Transverse colon (tissue), 4 donors: ENCODE data around the gene ANKRD11. TPM values are rescaled to one million over a fixed set of nuclear protein-coding genes. Genes with fewer than 3 reads are reported as not detected.
"Not testable (repeated sequence)": the region's sequence is repeated elsewhere in the genome, so short reads cannot be mapped to it uniquely, and the experiment has no call there.

Experiments used
- DNase-seq: peaks from one replicate; pipeline ENCODE4 v3.0.0-alpha.2; 2019
- H3K27ac ChIP-seq, 4 donors: fragments of 200-600 bp; sonication (generic); 2 replicates each; pipeline ENCODE4 v1.5.1; 2016 to 2018; ENCODE audit warnings: inconsistent platforms in 4 of 4
- H3K27me3 ChIP-seq: fragments of 200-600 bp; sonication (generic); 2 replicates; pipeline ENCODE4 v1.5.1; 2017; ENCODE audit warnings: inconsistent platforms
- H3K36me3 ChIP-seq, 4 donors: fragments of 200-600 bp; sonication (generic); 2 replicates each; pipeline ENCODE4 v1.5.1; 2017 to 2019; ENCODE audit warnings: inconsistent platforms in 4 of 4
- H3K4me1 ChIP-seq, 4 donors: fragments of 200-600 bp; sonication (generic); 2 replicates each; pipeline ENCODE4 v1.5.1; 2017 to 2020; ENCODE audit warnings: inconsistent platforms in 4 of 4
- H3K4me3 ChIP-seq, 4 donors: fragments of 200-600 bp; sonication (generic); 1 replicate in 1 of 4; 2 replicates in 3 of 4; pipeline versions ENCODE4 v1.5.1 to v1.6.1; 2017 to 2019; ENCODE audit warnings: inconsistent platforms in 4 of 4
- H3K9me3 ChIP-seq, 2 donors: fragments of 200-600 bp; sonication (generic); 2 replicates each; pipeline ENCODE4 v1.5.1; 2017 to 2019; ENCODE audit warnings: inconsistent platforms in 2 of 2
- CTCF ChIP-seq, 5 experiments: fragments of 200-600 bp in 3 of 5; fragments of 450-650 bp in 2 of 5; sonication (generic) in 3 of 5; IDR thresholded peaks; 1 replicate in 2 of 5; 2 replicates in 3 of 5; pipeline ENCODE4 v1.5.1; 2016 to 2017; ENCODE audit warnings: antibody characterized with exemption in 5 of 5, inconsistent platforms in 3 of 5, mild to moderate bottlenecking in 2 of 5, moderate library complexity in 1 of 5
- EP300 ChIP-seq: sonication (generic); formaldehyde crosslinking; IDR thresholded peaks from one replicate; pipeline ENCODE4 v1.6.1; 2017; ENCODE audit warnings: antibody characterized with exemption, low read depth
- POLR2A ChIP-seq: fragments of 450-650 bp; IDR thresholded peaks from one replicate; pipeline ENCODE4 v1.6.1; 2016; ENCODE audit warnings: antibody characterized with exemption, mild to moderate bottlenecking, moderate library complexity
- POLR2AphosphoS5 ChIP-seq, 3 donors: sonication (generic); formaldehyde crosslinking; IDR thresholded peaks; one replicate each; pipeline ENCODE4 v1.6.1; 2016; ENCODE audit warnings: antibody characterized with exemption in 3 of 3
- WGBS, 2 donors: methylation state at CpG; one replicate each; pipeline ENCODE4 v1.1.5; 2018; ENCODE audit warnings: low coverage in 1 of 2; 5-methylcytosine and 5-hydroxymethylcytosine counted together
- in situ Hi-C, 4 donors: fragments of 200-750 bp; cut with MboI; loops; one replicate each; pipeline versions ENCODE4 v1.15.0 to v1.15.1; 2017; ENCODE audit warnings: low sequenced_read_pairs in 3 of 4, low pct_ligation_motif_present in 1 of 4, low pct_unique_long_range_greater_than_20kb in 1 of 4
- intact Hi-C: fragments of 100-400 bp; cut with DNase I; formaldehyde crosslinking; loops from one replicate; pipeline ENCODE4 v1.15.1; 2023; ENCODE audit warnings: low total_unique reads
- total RNA-seq, 4 donors: library from RNA; depleted of rRNA; stranded (reverse); fragments of >200 nt; gene quantifications; one replicate each; pipeline ENCODE4 v1.1.0, GENCODE V29; 2016

Gene ANKRD11
- total RNA-seq, 4 donors from 2014 or later, result 109 to 281 (median 142) TPM

- in situ Hi-C loops, result no loop called here
- TF ChIP-seq POLR2A (no peak), POLR2AphosphoS5 (IDR thresholded peaks at IDR 0.05) (no peak), EP300 (no peak), CTCF (IDR thresholded peaks at IDR 0.05) (no peak)
These were observed 242.0 kb downstream of the ANKRD11 start for GRCh38 chr16:89248196-89248982.

GRCh38 chr16:89247734-89248075 lies 242.7 kb downstream of the ANKRD11 start:
- Histone ChIP-seq H3K4me3 (peak overlapping the region; percentile 4 to 50 (median 28)), H3K4me1 (peaks cover 4 to 15% (median 9%) of the 10 kb centered on the region in 4 donors), H3K27ac (peak overlapping the region in 1 of 4 donors; percentile 36)
- in situ Hi-C loops, H3K9me3 ChIP-seq, H3K36me3 ChIP-seq, DNase-seq, H3K27me3 ChIP-seq, intact Hi-C loops: not testable (repeated sequence)
- 1% methylated on average over 28 of the region's 45 CpGs; no CpG with 5 or more reads in 1 of the 2 donors for whole genome bisulfite sequencing, 2 donors

More at GRCh38 chr16:89248196-89248982, 242.0 kb downstream of the ANKRD11 start:
- WGBS, 2 donors, result 81 to 89% methylated on average over 11 to 68 of the region's 69 CpGs
- H3K9me3 ChIP-seq, result no peaks in the 10 kb centered on the region
- no peaks in the 10 kb centered on the region for H3K27me3 ChIP-seq
- DNase-seq, result no peak
- H3K27ac ChIP-seq, result no peak overlapping the region
- intact Hi-C loops, result no loop called here
- H3K4me1 ChIP-seq, result peaks cover 4 to 15% (median 9%) of the 10 kb centered on the region in 4 donors
- H3K4me3 ChIP-seq, result peak overlapping the region in 1 of 4 donors; percentile 50
- H3K36me3 ChIP-seq, result no peaks in the 10 kb centered on the region

GRCh38 chr16:89246903-89247733 lies 243.2 kb downstream of the ANKRD11 start:
- 7 to 20% methylated on average over 5 to 54 of the region's 78 CpGs for WGBS, 2 donors
- H3K27ac ChIP-seq, result peak overlapping the region in 2 of 4 donors; percentile 3 to 17

GRCh38 chr16:89246383-89246902 lies 243.9 kb downstream of the ANKRD11 start:
- no peak overlapping the region for H3K27ac ChIP-seq
- H3K4me1 ChIP-seq, result peaks cover 4 to 21% (median 12%) of the 10 kb centered on the region in 4 donors
- no peaks in the 10 kb centered on the region for H3K9me3 ChIP-seq
- no peaks in the 10 kb centered on the region for H3K27me3 ChIP-seq
- intact Hi-C loops, result no loop called here
- 35% methylated on average over 11 to 13 of the region's 13 CpGs for WGBS, 2 donors
- DNase-seq, result no peak
- TF ChIP-seq CTCF (IDR thresholded peaks at IDR 0.05) (no peak), POLR2A (no peak), EP300 (no peak), POLR2AphosphoS5 (IDR thresholded peaks at IDR 0.05) (no peak)
- H3K36me3 ChIP-seq, result no peaks in the 10 kb centered on the region
- in situ Hi-C loops, result no loop called here
- peak overlapping the region in 3 of 4 donors; percentile 31 to 50 (median 42) for H3K4me3 ChIP-seq

More at GRCh38 chr16:89246903-89247733, 243.2 kb downstream of the ANKRD11 start:
- in situ Hi-C loops, result no loop called here
- H3K36me3 ChIP-seq, result no peaks in the 10 kb centered on the region
- peak; percentile 93 for DNase-seq
- H3K4me3 ChIP-seq, result peak overlapping the region; percentile 15 to 50 (median 36)
- no peaks in the 10 kb centered on the region for H3K9me3 ChIP-seq
- no peak for TF ChIP-seq EP300
- peak in 1 of 3 donors; percentile 42 for TF ChIP-seq POLR2AphosphoS5 (IDR thresholded peaks at IDR 0.05)
- peaks cover 4 to 15% (median 9%) of the 10 kb centered on the region in 4 donors for H3K4me1 ChIP-seq
- H3K27me3 ChIP-seq, result no peaks in the 10 kb centered on the region
- intact Hi-C loops, result no loop called here

- Histone ChIP-seq H3K27ac (no peak overlapping the region), H3K4me1 (peaks cover 4 to 29% (median 12%) of the 10 kb centered on the region in 4 donors), H3K4me3 (no peak overlapping the region), H3K9me3 (no peaks in the 10 kb centered on the region), H3K36me3 (no peaks in the 10 kb centered on the region), H3K27me3 (no peaks in the 10 kb centered on the region)
- in situ Hi-C loops, result no loop called here
- intact Hi-C loops, result no loop called here
- TF ChIP-seq EP300, result no peak
- TF ChIP-seq POLR2A, result no peak
- no peak for TF ChIP-seq CTCF (IDR thresholded peaks at IDR 0.05)
- no peak for TF ChIP-seq POLR2AphosphoS5 (IDR thresholded peaks at IDR 0.05)
- no peak for DNase-seq
- WGBS, 2 donors, result 62 to 64% methylated on average over 3 to 11 of the region's 12 CpGs
These were observed 245.6 kb downstream of the ANKRD11 start for GRCh38 chr16:89244754-89245153.

- intact Hi-C loops, in situ Hi-C loops, H3K36me3 ChIP-seq, H3K27me3 ChIP-seq, DNase-seq, H3K9me3 ChIP-seq, H3K27ac ChIP-seq, H3K4me3 ChIP-seq: not testable (repeated sequence)
- 73 to 77% methylated on average over 13 of the region's 13 CpGs for WGBS, 2 donors
- H3K4me1 ChIP-seq, result peaks cover 4 to 29% (median 12%) of the 10 kb centered on the region in 4 donors
These were observed 246.1 kb downstream of the ANKRD11 start for GRCh38 chr16:89244264-89244663.
